Thoracic aorta (tissue), 2 donors: ENCODE measurements around the gene LRP1B. TPM values are rescaled to one million over a fixed set of nuclear protein-coding genes. Genes with fewer than 3 reads are reported as not detected.

Experiments
- ATAC-seq: fragments of 150-250 bp; one replicate; pipeline ENCODE4 v1.8.0; 2017; ENCODE audit warnings: low read depth; ENCODE audit not compliant: insufficient number of reproducible peaks, low FRiP score
- DNase-seq: peaks from one replicate; pipeline ENCODE4 v3.0.0-alpha.2; 2020; ENCODE audit warnings: low spot score
- H3K27ac ChIP-seq, 2 donors: fragments of 200-600 bp; sonication (generic); 1 replicate in 1 of 2; 2 replicates in 1 of 2; pipeline ENCODE4 v1.5.1; 2016; ENCODE audit warnings: mild to moderate bottlenecking in 2 of 2, moderate library complexity in 2 of 2
- H3K27me3 ChIP-seq: fragments of 200-600 bp; sonication (generic); replicated peaks from 2 replicates; pipeline ENCODE4 v1.6.0; 2016; ENCODE audit warnings: mild to moderate bottlenecking; ENCODE audit not compliant: insufficient read depth
- H3K36me3 ChIP-seq: fragments of 200-600 bp; sonication (generic); one replicate; pipeline ENCODE4 v1.5.1; 2016
- H3K4me1 ChIP-seq, 2 donors: fragments of 200-600 bp; sonication (generic); 1 replicate in 1 of 2; 2 replicates in 1 of 2; pipeline versions ENCODE4 v1.5.1 to v1.6.0; 2016; ENCODE audit warnings: low read depth in 2 of 2, mild to moderate bottlenecking in 1 of 2; ENCODE audit not compliant: control insufficient read depth in 1 of 2
- H3K4me3 ChIP-seq: fragments of 200-600 bp; sonication (generic); 2 replicates; pipeline ENCODE4 v1.5.1; 2016; ENCODE audit warnings: mild to moderate bottlenecking
- H3K9me3 ChIP-seq: fragments of 200-600 bp; sonication (generic); 2 replicates; pipeline ENCODE4 v1.5.1; 2016
- total RNA-seq, 2 donors: library from RNA; depleted of rRNA; stranded (reverse); fragments of >200 nt; gene quantifications; one replicate each; pipeline versions ENCODE4 v1.1.0 to v1.2.3, GENCODE V29; 2016
- TF ChIP-seq, protein P1 (sequence below): fragments of 200-600 bp; sonication (generic); IDR thresholded peaks from one replicate; pipeline ENCODE4 v1.5.1; 2019; ENCODE audit warnings: antibody characterized with exemption

LRP1B gene
- total RNA-seq, 2 donors from 2014 or later = 0.27 to 0.28 TPM

DNA sequence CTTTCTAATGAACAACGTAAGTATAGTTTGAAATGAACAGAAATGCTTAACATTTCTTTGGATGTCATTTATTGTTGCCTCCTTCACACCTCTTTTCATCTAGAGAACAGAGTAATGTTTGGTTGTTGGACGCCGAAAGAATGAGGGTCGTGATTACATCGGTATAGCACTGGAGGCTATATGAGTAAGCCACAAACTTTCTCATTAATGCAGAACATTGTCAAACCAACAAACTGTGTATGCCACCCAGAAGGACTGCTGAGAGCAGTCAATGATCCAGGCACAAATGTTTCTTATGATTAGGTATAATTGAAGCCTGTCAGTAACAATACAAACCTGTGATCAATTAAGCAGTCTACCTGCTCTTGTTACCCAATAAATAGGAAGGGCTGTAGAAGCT is 1855.9 kb downstream of the LRP1B start:
- TF ChIP-seq, protein P1, sequence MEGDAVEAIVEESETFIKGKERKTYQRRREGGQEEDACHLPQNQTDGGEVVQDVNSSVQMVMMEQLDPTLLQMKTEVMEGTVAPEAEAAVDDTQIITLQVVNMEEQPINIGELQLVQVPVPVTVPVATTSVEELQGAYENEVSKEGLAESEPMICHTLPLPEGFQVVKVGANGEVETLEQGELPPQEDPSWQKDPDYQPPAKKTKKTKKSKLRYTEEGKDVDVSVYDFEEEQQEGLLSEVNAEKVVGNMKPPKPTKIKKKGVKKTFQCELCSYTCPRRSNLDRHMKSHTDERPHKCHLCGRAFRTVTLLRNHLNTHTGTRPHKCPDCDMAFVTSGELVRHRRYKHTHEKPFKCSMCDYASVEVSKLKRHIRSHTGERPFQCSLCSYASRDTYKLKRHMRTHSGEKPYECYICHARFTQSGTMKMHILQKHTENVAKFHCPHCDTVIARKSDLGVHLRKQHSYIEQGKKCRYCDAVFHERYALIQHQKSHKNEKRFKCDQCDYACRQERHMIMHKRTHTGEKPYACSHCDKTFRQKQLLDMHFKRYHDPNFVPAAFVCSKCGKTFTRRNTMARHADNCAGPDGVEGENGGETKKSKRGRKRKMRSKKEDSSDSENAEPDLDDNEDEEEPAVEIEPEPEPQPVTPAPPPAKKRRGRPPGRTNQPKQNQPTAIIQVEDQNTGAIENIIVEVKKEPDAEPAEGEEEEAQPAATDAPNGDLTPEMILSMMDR = no peak
- ATAC-seq (no peak), DNase-seq (no peak)
- Histone ChIP-seq H3K27ac (no peak overlapping the region), H3K4me3 (no peak overlapping the region), H3K9me3 (no peaks in the 10 kb centered on the region), H3K4me1 (no peaks in the 10 kb centered on the region), H3K27me3 (no peaks in the 10 kb centered on the region), H3K36me3 (no peaks in the 10 kb centered on the region)

DNA sequence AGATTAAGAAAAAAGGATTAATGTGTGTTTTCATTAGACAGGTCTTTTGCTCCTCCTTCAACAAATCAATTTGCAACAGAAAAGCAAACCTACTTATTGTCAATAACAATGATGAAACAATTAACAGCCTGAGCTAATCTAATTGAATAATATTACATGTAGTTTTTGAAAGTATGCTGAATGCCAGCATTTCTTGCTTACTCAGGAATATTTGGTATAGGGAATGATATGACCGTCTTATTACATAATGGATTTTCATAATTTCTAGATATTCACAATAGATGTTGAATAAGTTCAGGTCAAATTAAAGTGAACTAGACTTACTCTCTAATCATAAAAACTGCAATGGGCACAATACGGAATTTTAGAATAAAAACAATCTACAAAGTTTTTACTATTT is 1856.9 kb downstream of the LRP1B start:
- ATAC-seq (no peak), DNase-seq (no peak)
- Histone ChIP-seq H3K36me3 (no peaks in the 10 kb centered on the region), H3K4me3 (no peak overlapping the region), H3K27me3 (no peaks in the 10 kb centered on the region), H3K4me1 (no peaks in the 10 kb centered on the region), H3K27ac (no peak overlapping the region), H3K9me3 (no peaks in the 10 kb centered on the region)
- TF ChIP-seq, protein P1 = no peak

DNA sequence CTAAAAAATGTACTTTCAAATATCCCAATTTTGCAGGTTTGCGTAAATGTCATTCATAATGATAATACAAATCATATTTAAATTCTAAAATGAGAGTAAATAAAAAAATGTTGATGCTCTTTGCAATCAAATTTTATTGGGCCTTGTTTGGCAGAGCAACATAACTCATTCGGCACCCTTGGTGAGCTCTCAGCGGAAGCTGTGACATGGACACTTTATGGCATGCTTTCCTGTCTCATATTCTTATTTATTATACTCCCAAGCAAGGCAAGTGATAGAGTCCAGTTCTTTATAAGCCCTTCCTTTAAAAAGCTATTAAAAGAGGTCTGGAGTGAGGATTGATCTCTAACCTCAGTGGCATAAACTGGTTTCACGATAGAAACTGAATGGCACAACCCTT is 1857.4 kb downstream of the LRP1B start:
- no peaks in the 10 kb centered on the region for H3K4me1 ChIP-seq
- no peaks in the 10 kb centered on the region for H3K27me3 ChIP-seq
- no peaks in the 10 kb centered on the region for H3K9me3 ChIP-seq
- H3K27ac ChIP-seq = no peak overlapping the region
- ATAC-seq (no peak), DNase-seq (no peak)
- H3K36me3 ChIP-seq = no peaks in the 10 kb centered on the region
- no peak overlapping the region for H3K4me3 ChIP-seq
- TF ChIP-seq, protein P1 = no peak

DNA sequence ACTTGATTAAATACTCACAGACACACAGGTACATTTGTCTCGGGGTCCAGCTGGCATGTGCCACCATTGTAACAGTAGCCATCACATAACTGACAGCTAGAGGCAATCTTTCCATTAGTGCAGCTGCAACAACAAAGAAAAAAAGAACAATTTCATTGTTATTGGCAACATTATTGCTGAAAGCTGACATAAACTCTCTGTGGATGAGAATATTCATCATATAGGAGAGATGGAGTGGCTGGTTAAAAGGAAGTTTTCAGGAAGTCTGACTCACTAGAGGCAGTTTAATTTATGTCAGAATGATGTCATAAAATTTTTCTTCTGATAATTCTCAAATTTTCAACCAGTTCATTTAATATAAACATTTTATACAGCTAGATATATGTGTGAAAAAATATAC is 1860.6 kb downstream of the LRP1B start:
- H3K4me1 ChIP-seq = no peaks in the 10 kb centered on the region
- DNase-seq = no peak
- H3K4me3 ChIP-seq = no peak overlapping the region
- no peaks in the 10 kb centered on the region for H3K27me3 ChIP-seq
- H3K36me3 ChIP-seq = no peaks in the 10 kb centered on the region
- H3K9me3 ChIP-seq = no peaks in the 10 kb centered on the region
- H3K27ac ChIP-seq = no peak overlapping the region
- ATAC-seq = no peak
- TF ChIP-seq, protein P1 = no peak

DNA sequence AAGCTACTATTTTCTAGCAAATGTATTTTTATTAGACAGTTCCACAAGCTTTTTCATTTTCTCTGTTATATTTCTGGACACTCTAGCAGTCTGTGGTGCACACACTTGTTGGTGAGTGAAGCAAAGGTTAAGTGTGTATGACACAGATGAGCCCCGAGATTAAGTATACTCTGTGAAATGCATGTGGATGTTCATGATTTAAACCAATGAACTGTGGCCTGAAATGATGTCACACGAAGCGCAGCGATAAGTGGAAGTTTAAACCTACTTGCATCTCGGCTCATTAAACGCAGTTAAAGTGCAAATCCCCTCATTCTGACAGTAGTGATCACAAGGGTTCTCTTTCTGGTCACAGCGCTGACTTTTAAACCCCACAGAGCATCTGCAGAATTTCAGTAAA is 1861.8 kb downstream of the LRP1B start:
- Histone ChIP-seq H3K27me3 (no peaks in the 10 kb centered on the region), H3K4me1 (no peaks in the 10 kb centered on the region), H3K4me3 (no peak overlapping the region), H3K9me3 (no peaks in the 10 kb centered on the region), H3K27ac (no peak overlapping the region), H3K36me3 (no peaks in the 10 kb centered on the region)
- ATAC-seq (no peak), DNase-seq (no peak)
- TF ChIP-seq, protein P1 = no peak
